ENCODE measurements around the gene DGKE. TPM values are rescaled to one million over a fixed set of nuclear protein-coding genes. Genes with fewer than 3 reads are reported as not detected.
A peak's percentile ranks its signal among the peaks of the same experiment; 100 is the strongest.

Gene DGKE
- total RNA-seq, 2 donors from 2014 or later: 7.6 to 9.2 TPM

GRCh38 chr17:56810891-56811775 lies 22.8 kb upstream of the DGKE start:
- intact Hi-C loops (cut with DNase I, micrococcal nuclease): no loop called here
- no peak for DNase-seq
- no peak for ATAC-seq

GRCh38 chr17:56812901-56813388 lies 21.0 kb upstream of the DGKE start:
- ATAC-seq (no peak), DNase-seq (no peak)
- intact Hi-C loops (cut with DNase I, micrococcal nuclease): no loop called here

GRCh38 chr17:56815711-56816110 lies 18.2 kb upstream of the DGKE start:
- intact Hi-C loops (cut with DNase I, micrococcal nuclease): loop anchor here in 1 of 2 donors (5.0 kb wide), 1 partner anchor 122 kb away; no protein-coding TSS in a partner anchor
- DNase-seq (no peak), ATAC-seq (no peak)

- ATAC-seq (no peak), DNase-seq (no peak)
- intact Hi-C loops (cut with DNase I, micrococcal nuclease): loop anchor here in 1 of 2 donors (5.0 kb wide), 1 partner anchor 120 kb away; no protein-coding TSS in a partner anchor
These were observed 16.9 kb upstream of the DGKE start for GRCh38 chr17:56817066-56817465.

GRCh38 chr17:56819030-56819429 lies 14.9 kb upstream of the DGKE start:
- DNase-seq: no peak
- ATAC-seq: no peak
- intact Hi-C loops (cut with DNase I, micrococcal nuclease): loop anchor here in 1 of 2 donors (5.0 kb wide), 1 partner anchor 118 kb away; no protein-coding TSS in a partner anchor

- DNase-seq (peak; percentile 53 to 69), ATAC-seq (peak; percentile 90)
- intact Hi-C loops (cut with DNase I, micrococcal nuclease): loop anchor here (5.0 to 10.0 kb wide), 2 partner anchors 118 to 125 kb away; no protein-coding TSS in a partner anchor
These were observed 14.4 kb upstream of the DGKE start for GRCh38 chr17:56819431-56820145.

GRCh38 chr17:56820207-56820606 lies 13.7 kb upstream of the DGKE start:
- ATAC-seq: no peak
- intact Hi-C loops (cut with DNase I, micrococcal nuclease): loop anchor here in 1 of 2 donors (10.0 kb wide), 1 partner anchor 125 kb away; no protein-coding TSS in a partner anchor
- DNase-seq: no peak

GRCh38 chr17:56821847-56822534 lies 12.0 kb upstream of the DGKE start:
- DNase-seq (no peak), ATAC-seq (no peak)
- intact Hi-C loops (cut with DNase I, micrococcal nuclease): loop anchor here in 1 of 2 donors (10.0 kb wide), 1 partner anchor 123 kb away; no protein-coding TSS in a partner anchor

- ATAC-seq (no peak), DNase-seq (no peak)
- intact Hi-C loops (cut with DNase I, micrococcal nuclease): loop anchor here in 1 of 2 donors (10.0 kb wide), 1 partner anchor 122 kb away; no protein-coding TSS in a partner anchor
These were observed 11.2 kb upstream of the DGKE start for GRCh38 chr17:56822725-56823124.

GRCh38 chr17:56823848-56824247 lies 10.1 kb upstream of the DGKE start:
- intact Hi-C loops (cut with DNase I, micrococcal nuclease): loop anchor here in 1 of 2 donors (10.0 kb wide), 1 partner anchor 121 kb away; no protein-coding TSS in a partner anchor
- ATAC-seq: peak; percentile 62
- no peak for DNase-seq

GRCh38 chr17:56824503-56824902 lies 9.4 kb upstream of the DGKE start:
- ATAC-seq: no peak
- DNase-seq: no peak
- intact Hi-C loops (cut with DNase I, micrococcal nuclease): loop anchor here in 1 of 2 donors (10.0 kb wide), 1 partner anchor 120 kb away; no protein-coding TSS in a partner anchor

GRCh38 chr17:56826611-56827414 lies 7.1 kb upstream of the DGKE start:
- intact Hi-C loops (cut with DNase I, micrococcal nuclease): loop anchor here in 1 of 2 donors (10.0 kb wide), 1 partner anchor 118 kb away; no protein-coding TSS in a partner anchor
- DNase-seq: no peak
- peak; percentile 51 for ATAC-seq

- ATAC-seq (no peak), DNase-seq (no peak)
- intact Hi-C loops (cut with DNase I, micrococcal nuclease): no loop called here
These were observed 3.1 kb upstream of the DGKE start for GRCh38 chr17:56830726-56831368.

- DNase-seq (no peak), ATAC-seq (no peak)
- intact Hi-C loops (cut with DNase I, micrococcal nuclease): no loop called here
These were observed 2.4 kb upstream of the DGKE start for GRCh38 chr17:56831369-56832095.

GRCh38 chr17:56832446-56832845 lies 1.5 kb upstream of the DGKE start:
- DNase-seq: no peak
- peak; percentile 37 for ATAC-seq

GRCh38 chr17:56833057-56833808 lies 718 bp upstream of the DGKE start:
- intact Hi-C loops (cut with DNase I, micrococcal nuclease): no loop called here
- peak; percentile 64 for ATAC-seq
- DNase-seq: peak; percentile 65 to 79

More at GRCh38 chr17:56832446-56832845, 1.5 kb upstream of the DGKE start:
- intact Hi-C loops (cut with DNase I, micrococcal nuclease): no loop called here
